Activated CD8-positive, alpha-beta memory T cell treated with anti-CD3 and anti-CD28 coated beads for 24 hours (primary cell): ENCODE results near the gene NEURL3.

Experiments
- DNase-seq: peaks from one replicate; pipeline ENCODE4 v3.0.0-alpha.2; 2020

The NEURL3 gene

GRCh38 chr2:96505231-96505889 lies at the start of gene NEURL3:
Gene NEURL3, minus strand, starts transcription at chr2:96505357. Its CDS starts 71 bp downstream, at chr2:96505286.
- DNase-seq, result peak; percentile 54

GRCh38 chr2:96554293-96555145 lies 49.4 kb upstream of the NEURL3 start:
- peak; percentile 90 for DNase-seq

GRCh38 chr2:96553957-96554292 lies 48.8 kb upstream of the NEURL3 start:
- DNase-seq, result peak; percentile 61

DNA sequence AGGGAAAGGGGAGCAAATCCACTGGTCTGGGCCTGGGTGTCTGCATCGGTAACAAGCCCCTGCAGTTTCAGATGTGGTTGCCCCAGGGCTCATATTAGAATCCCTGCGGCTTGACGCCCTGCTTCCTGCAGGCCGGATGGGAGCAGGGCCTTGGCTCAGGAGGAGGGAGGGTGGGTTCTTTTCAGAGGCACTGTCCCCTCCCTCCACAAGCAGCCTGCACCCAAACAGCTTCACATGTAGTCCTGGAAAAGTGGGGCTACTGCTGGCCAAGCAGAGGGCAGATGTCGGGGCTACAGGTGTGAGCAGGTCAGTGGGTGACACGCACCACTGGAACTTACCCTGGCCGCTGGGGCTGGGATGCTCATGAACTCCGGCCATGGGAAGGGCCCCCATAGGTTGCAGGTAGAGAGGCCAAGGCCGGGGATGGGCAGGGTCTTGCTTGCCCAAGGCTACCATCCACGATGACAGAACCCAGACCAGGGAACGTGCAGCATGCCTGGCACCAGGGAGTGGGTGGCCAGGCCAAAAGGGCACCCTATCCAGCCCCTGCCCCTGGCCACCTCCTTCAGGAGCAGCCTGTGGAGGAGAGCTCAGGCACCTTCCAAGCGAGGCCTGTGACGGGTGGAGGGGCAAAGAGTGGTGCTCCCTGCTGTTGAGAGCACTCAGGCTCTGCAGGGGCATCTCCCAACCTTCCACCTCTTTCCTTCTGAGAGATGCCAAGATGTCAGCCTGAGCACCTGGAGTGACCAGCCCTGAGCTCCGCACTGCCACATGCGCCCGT lies 48.2 kb upstream of the NEURL3 start:
- peak; percentile 65 for DNase-seq

GRCh38 chr2:96552315-96553175 lies 47.4 kb upstream of the NEURL3 start:
- DNase-seq, result peak; percentile 64

DNA sequence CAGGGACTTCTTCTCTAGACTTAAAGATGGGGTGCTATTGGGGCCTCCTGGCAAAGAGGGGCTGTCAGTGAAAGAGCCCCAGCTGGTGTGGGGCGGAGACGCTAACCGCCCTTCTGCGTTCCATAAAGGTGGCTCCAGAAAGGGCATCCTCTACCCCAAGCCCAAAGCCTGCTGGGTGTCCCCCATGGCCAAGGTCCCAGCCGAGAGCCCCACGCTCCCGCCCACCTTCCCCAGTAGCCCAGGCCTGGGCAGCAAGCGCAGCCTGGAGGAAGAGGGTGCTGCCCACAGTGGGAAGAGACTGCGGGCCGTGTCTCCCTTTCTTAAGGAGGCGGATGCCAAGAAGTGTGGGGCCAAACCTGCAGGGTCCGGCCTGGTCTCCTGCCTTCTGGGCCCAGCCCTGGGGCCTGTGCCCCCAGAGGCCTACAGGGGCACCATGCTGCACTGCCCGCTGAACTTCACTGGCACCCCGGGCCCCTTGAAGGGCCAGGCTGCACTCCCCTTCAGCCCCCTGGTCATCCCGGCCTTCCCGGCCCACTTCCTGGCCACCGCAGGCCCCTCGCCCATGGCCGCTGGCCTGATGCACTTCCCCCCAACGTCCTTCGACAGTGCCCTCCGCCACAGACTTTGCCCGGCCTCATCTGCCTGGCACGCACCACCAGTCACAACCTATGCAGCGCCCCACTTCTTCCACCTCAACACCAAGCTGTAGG lies 46.6 kb upstream of the NEURL3 start:
- DNase-seq, result no peak

- peak; percentile 55 for DNase-seq
These were observed 45.8 kb upstream of the NEURL3 start for GRCh38 chr2:96550787-96551604.

DNA sequence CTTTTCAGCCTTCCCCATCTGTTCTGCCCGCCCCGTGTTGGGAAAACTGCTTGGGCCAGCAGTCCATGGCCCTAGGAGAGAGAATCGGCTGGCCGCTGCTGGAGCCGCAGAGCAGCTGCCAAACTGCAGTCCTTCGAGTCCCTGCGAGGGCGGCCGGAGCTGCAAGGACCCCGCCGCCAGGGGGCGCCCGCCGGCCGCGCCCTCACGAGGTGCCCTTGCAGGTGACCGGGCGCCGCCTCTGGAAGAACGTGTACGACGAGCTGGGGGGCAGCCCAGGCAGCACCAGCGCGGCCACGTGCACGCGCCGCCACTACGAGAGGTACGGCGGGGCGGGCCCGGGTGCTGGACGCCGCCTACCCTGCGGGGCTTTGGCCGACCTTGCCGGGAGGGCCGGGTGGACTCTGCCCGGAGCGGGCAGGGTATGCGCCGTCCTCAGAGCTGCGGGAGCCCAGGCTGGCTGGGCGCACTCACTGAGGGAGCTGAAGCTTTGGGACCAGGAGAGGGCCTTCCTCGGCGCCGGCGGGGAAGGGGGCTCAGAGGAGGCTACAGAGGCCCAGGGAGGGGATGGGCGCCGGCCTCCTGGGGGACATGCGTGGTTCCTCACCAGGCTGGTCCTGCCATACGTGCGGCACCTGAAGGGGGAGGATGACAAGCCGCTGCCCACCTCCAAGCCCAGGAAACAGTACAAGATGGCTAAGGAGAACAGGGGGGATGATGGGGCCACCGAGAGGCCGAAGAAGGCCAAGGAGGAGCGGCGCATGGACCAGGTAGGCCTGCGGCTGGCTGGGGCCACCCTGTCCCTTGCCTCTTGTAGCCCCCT lies 45.0 kb upstream of the NEURL3 start:
- no peak for DNase-seq

- no peak for DNase-seq
These were observed 44.3 kb upstream of the NEURL3 start for GRCh38 chr2:96549466-96549785.

DNA sequence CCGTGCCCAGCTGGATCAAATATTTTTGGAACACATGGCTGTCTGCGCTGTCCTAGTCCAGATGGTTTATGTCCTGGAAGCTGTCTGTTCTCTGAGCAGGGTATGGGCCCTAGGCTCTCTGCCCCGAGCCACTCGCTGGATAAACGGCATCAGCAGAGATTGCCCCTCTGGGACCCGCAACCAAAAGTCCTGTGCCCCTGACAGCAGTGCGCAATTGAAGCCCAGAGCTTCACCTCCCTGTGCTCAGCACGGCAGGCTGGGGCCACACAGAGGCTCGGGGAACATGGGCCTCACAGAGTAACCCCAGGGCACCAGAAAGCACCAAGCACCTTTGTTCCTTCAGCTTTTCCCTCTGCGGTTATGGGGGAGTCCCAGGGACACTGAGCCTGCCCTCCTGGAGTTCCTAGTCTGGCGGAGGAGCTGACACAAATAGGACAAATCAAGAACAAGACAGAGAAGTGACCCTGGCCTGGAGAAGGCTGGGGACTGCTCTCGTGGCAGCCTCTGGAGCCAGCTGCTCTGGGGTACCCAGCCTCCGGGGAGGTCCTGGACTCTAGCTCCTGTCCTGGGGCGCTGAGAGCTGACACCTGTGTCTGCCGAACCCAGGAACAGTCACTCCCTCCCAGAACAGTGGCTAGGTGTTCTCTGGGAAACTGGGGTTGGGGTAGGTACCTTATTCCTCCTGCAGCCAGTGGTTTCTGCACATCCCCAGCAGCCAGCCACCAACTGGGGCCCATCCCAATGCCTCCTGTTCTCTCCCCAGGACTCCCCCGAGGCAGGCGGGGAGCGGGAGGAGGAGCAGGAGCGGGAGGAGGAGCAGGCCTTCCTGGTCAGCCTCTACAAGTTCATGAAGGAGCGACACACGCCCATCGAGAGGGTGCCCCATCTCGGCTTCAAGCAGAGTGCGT lies 43.7 kb upstream of the NEURL3 start:
- no peak for DNase-seq

- no peak for DNase-seq
These were observed 42.6 kb upstream of the NEURL3 start for GRCh38 chr2:96547731-96548171.

- no peak for DNase-seq
These were observed 42.1 kb upstream of the NEURL3 start for GRCh38 chr2:96547203-96547641.

DNA sequence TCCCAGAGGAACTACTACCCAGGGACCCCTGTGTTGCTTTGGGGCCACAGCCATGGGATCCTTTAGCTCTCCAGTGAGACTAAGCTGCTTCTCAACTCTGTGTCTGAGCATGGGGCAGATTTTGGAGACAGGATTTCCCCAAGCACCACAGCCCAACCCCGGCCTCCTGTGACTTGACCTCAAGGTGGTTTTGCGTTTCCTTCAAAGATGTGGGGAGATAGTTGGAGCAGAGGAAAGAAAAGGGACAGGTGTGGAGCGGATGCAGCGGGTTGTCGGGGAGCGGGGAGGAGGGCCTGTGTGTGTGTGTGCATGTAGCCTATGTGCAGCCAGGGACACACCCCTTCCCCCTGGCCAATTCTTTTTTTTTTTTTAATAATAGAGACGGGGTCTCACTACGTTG lies 41.6 kb upstream of the NEURL3 start:
- DNase-seq, result no peak

GRCh38 chr2:96546321-96546720 lies 41.2 kb upstream of the NEURL3 start:
- DNase-seq, result peak; percentile 61

DNA sequence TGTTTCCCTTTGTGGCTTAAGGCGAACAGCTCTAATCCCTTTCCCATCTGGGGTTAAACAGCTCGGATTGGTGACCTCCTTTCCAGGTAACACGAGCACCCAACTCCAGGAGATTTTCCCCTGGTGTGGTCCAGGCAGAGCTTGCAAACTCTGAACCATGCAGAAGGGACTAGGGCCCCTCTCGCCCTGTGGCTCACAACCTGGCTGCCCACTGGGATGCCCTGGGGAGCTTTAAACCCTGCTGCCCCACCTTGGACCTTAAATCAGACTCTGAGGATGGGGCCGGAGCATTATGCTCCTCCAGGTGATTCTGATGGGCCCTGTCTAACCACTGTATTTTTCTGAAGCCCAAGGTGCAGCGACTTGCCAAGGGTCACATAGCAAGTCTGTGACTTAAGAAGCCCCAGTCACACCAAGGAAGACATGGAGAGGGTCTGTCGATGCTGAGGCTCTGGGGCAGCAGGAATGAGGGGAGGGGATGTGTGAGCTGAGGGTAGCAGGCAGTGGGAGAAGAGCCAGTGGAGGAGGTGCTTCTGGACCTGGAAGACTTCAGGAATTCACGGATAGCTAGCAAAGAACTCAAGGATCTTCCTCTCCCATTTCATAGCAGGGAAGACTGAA lies 37.3 kb upstream of the NEURL3 start:
- no peak for DNase-seq

DNA sequence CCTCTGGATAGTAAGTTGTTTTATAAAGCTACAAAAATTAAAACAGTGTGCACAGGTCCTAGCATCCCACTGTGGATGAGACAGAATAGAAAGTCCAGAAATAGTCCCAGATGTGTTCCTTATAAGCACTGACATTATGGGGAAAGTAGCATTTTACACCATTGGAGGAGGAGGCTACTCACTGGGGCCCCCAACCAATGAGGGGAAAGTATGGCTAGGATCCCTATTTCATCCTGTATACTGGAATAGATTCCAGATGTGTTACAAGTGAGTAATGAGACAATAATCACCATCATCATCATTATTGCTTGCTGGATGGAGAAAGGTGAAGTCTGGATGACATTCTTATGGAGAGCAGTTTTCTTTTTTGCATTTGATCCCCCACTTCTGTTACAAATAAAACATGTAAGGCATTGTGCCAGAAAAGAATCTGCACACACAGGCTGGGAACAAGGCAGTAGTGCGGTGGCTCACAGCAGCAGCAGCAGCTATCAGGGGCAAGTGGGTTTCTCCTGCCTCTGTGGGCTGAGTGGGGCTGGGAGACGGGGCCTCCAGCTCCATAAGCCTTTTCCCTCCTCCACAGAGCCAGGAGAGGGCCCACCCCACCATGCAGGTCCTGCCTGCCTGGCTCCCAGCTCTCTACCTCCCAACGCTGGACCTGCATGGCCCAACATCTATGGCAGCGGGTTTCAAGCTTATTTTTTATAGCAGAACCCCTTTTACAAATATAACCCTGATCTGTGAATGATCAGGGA lies 36.4 kb upstream of the NEURL3 start:
- DNase-seq, result no peak

GRCh38 chr2:96540136-96540535 lies 35.0 kb upstream of the NEURL3 start:
- DNase-seq, result no peak
